GM12864 (cell line): ENCODE results near the gene EEF1E1.

Source experiments
- DNase-seq: peaks from one replicate; pipeline ENCODE4 v3.0.0-alpha.2; 2011; ENCODE audit warnings: low read depth
- H3K4me3 ChIP-seq: 2 replicates; pipeline ENCODE4 v1.5.1; 2011; ENCODE audit warnings: mild to moderate bottlenecking, low read depth, low read length, control low read depth
- TF ChIP-seq, protein P1 (sequence below): IDR thresholded peaks from 2 replicates; pipeline ENCODE4 v1.5.1; 2011; ENCODE audit warnings: low read depth, mild to moderate bottlenecking, moderate library complexity, low read length, control low read depth, inconsistent platforms; ENCODE audit errors: missing control alignments

Gene EEF1E1

DNA sequence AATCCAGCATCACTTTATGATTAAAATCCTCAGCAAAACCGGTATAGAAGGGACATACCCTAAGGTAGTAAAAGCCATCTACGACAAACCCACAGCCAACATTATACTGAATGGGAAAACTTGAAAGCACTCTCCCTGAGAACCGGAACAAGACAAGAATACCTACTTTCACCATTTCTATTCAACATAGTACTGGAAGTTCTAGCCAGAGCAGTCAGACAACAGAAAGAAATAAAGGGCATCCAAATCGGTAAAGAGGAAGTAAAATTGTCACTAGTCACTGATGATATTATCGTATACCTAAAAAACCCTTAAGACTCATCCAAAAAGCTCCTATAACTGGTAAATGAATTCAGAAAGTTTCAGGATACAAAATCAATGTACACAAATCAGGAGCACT is 71.4 kb downstream of the EEF1E1 start:
- DNase-seq: no peak
- TF ChIP-seq, protein P1, sequence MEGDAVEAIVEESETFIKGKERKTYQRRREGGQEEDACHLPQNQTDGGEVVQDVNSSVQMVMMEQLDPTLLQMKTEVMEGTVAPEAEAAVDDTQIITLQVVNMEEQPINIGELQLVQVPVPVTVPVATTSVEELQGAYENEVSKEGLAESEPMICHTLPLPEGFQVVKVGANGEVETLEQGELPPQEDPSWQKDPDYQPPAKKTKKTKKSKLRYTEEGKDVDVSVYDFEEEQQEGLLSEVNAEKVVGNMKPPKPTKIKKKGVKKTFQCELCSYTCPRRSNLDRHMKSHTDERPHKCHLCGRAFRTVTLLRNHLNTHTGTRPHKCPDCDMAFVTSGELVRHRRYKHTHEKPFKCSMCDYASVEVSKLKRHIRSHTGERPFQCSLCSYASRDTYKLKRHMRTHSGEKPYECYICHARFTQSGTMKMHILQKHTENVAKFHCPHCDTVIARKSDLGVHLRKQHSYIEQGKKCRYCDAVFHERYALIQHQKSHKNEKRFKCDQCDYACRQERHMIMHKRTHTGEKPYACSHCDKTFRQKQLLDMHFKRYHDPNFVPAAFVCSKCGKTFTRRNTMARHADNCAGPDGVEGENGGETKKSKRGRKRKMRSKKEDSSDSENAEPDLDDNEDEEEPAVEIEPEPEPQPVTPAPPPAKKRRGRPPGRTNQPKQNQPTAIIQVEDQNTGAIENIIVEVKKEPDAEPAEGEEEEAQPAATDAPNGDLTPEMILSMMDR: no peak

More for the DNA sequence above, 71.4 kb downstream of the EEF1E1 start:
- H3K4me3 ChIP-seq: no peak overlapping the region
